ENCODE data around the gene TUBA1B. TPM values are rescaled to one million over a fixed set of nuclear protein-coding genes. Genes with fewer than 3 reads are reported as not detected.

The TUBA1B gene
- total RNA-seq, 1 donor from 2014 or later, result 497 TPM

GRCh38 chr12:49109641-49110463 lies 21.3 kb downstream of the TUBA1B start:
- no peak for DNase-seq (ENCODE audit: extremely low spot score, unreplicated experiment)
- TF ChIP-seq CTCF (IDR thresholded peaks at IDR 0.05), result no peak
- no peaks in the 10 kb centered on the region for H3K27me3 Mint-ChIP-seq (ENCODE audit: unreplicated experiment)
- no peaks in the 10 kb centered on the region for H3K9me3 Mint-ChIP-seq (ENCODE audit: unreplicated experiment)
- H3K4me1 Mint-ChIP-seq (ENCODE audit: unreplicated experiment), result peaks cover 24% of the 10 kb centered on the region
- peaks cover 2% of the 10 kb centered on the region for H3K36me3 Mint-ChIP-seq (ENCODE audit: unreplicated experiment)
- peak overlapping the region; percentile 96 for H3K27ac Mint-ChIP-seq (ENCODE audit: unreplicated experiment)
- peak overlapping the region; percentile 93 for H3K4me3 Mint-ChIP-seq (ENCODE audit: unreplicated experiment)

GRCh38 chr12:49108958-49109404 lies 22.2 kb downstream of the TUBA1B start:
- Mint-ChIP-seq H3K4me1 (ENCODE audit: unreplicated experiment) (peaks cover 24% of the 10 kb centered on the region), H3K27me3 (ENCODE audit: unreplicated experiment) (no peaks in the 10 kb centered on the region), H3K9me3 (ENCODE audit: unreplicated experiment) (no peaks in the 10 kb centered on the region), H3K4me3 (ENCODE audit: unreplicated experiment) (peak overlapping the region; percentile 93), H3K36me3 (ENCODE audit: unreplicated experiment) (peaks cover 5% of the 10 kb centered on the region), H3K27ac (ENCODE audit: unreplicated experiment) (peak overlapping the region; percentile 96)
- no peak for TF ChIP-seq CTCF (IDR thresholded peaks at IDR 0.05)
- no peak for DNase-seq (ENCODE audit: extremely low spot score, unreplicated experiment)

GRCh38 chr12:49105504-49106084 lies 25.6 kb downstream of the TUBA1B start:
- Mint-ChIP-seq H3K4me1 (ENCODE audit: unreplicated experiment) (peaks cover 19% of the 10 kb centered on the region), H3K27me3 (ENCODE audit: unreplicated experiment) (no peaks in the 10 kb centered on the region), H3K4me3 (ENCODE audit: unreplicated experiment) (no peak overlapping the region), H3K27ac (ENCODE audit: unreplicated experiment) (no peak overlapping the region), H3K9me3 (ENCODE audit: unreplicated experiment) (no peaks in the 10 kb centered on the region), H3K36me3 (ENCODE audit: unreplicated experiment) (peaks cover 23% of the 10 kb centered on the region)
- no peak for TF ChIP-seq CTCF (IDR thresholded peaks at IDR 0.05)
- DNase-seq (ENCODE audit: extremely low spot score, unreplicated experiment), result no peak

GRCh38 chr12:49104822-49105221 lies 26.4 kb downstream of the TUBA1B start:
- Mint-ChIP-seq H3K4me3 (ENCODE audit: unreplicated experiment) (no peak overlapping the region), H3K27ac (ENCODE audit: unreplicated experiment) (no peak overlapping the region), H3K9me3 (ENCODE audit: unreplicated experiment) (no peaks in the 10 kb centered on the region), H3K4me1 (ENCODE audit: unreplicated experiment) (peaks cover 18% of the 10 kb centered on the region), H3K36me3 (ENCODE audit: unreplicated experiment) (peaks cover 30% of the 10 kb centered on the region), H3K27me3 (ENCODE audit: unreplicated experiment) (no peaks in the 10 kb centered on the region)
- TF ChIP-seq CTCF (IDR thresholded peaks at IDR 0.05), result no peak
- no peak for DNase-seq (ENCODE audit: extremely low spot score, unreplicated experiment)

GRCh38 chr12:49100380-49100779 lies 30.8 kb downstream of the TUBA1B start:
- Mint-ChIP-seq H3K4me1 (ENCODE audit: unreplicated experiment) (peaks cover 1% of the 10 kb centered on the region), H3K36me3 (ENCODE audit: unreplicated experiment) (peaks cover 57% of the 10 kb centered on the region), H3K27me3 (ENCODE audit: unreplicated experiment) (peaks cover 1% of the 10 kb centered on the region), H3K9me3 (ENCODE audit: unreplicated experiment) (no peaks in the 10 kb centered on the region), H3K27ac (ENCODE audit: unreplicated experiment) (no peak overlapping the region), H3K4me3 (ENCODE audit: unreplicated experiment) (no peak overlapping the region)
- DNase-seq (ENCODE audit: extremely low spot score, unreplicated experiment), result no peak
- no peak for TF ChIP-seq CTCF (IDR thresholded peaks at IDR 0.05)

All from osteocyte (in vitro differentiated cells).